OCI-LY7 (cell line): ENCODE measurements around the gene APOL6.

Source experiments
- CTCF ChIP-seq: fragments of 200-600 bp; sonication (generic); conservative IDR thresholded peaks from 2 replicates; pipeline ENCODE4 v1.5.1; 2014; ENCODE audit warnings: mild to moderate bottlenecking, antibody characterized with exemption, low read length, moderate library complexity, mixed read lengths
- EZH2phosphoT487 ChIP-seq: fragments of 200-600 bp; sonication (generic); IDR thresholded peaks from 2 replicates; pipeline ENCODE4 v1.6.1; 2018; ENCODE audit warnings: low read depth, borderline replicate concordance, mild to moderate bottlenecking, mixed run types, antibody characterized with exemption, low read length, moderate library complexity, mixed read lengths

- TF ChIP-seq CTCF: no peak
- TF ChIP-seq EZH2phosphoT487: no peak
Observed at GRCh38 chr22:35708917-35709316, 60.7 kb downstream of the APOL6 start.
